RWPE2 (cell line): Measurements from ENCODE around the gene MAN1A1.

ENCODE experiments used
- ATAC-seq: fragments of 200-7000 bp; cut with Tn5 transposase; 3 replicates; pipeline ENCODE4 v1.9.1; 2021; ENCODE audit warnings: low read depth
- DNase-seq: peaks from one replicate; pipeline ENCODE4 v3.0.0-alpha.2; 2020; ENCODE audit warnings: low spot score
- H3K27ac ChIP-seq: fragments of 450-650 bp; 2 replicates; pipeline ENCODE4 v1.5.1; 2017; ENCODE audit warnings: mild to moderate bottlenecking; ENCODE audit not compliant: poor library complexity, severe bottlenecking
- H3K27me3 ChIP-seq: fragments of 250-450 bp; sonication (Bioruptor Pico); 2 replicates; pipeline ENCODE4 v1.5.1; 2021; ENCODE audit warnings: mild to moderate bottlenecking, moderate library complexity; ENCODE audit not compliant: insufficient read depth, poor library complexity, severe bottlenecking
- H3K36me3 ChIP-seq: fragments of 250-450 bp; sonication (Bioruptor Pico); 2 replicates; pipeline ENCODE4 v1.5.1; 2020; ENCODE audit warnings: low read depth, mild to moderate bottlenecking, moderate library complexity
- H3K4me1 ChIP-seq: fragments of 250-450 bp; sonication (Bioruptor Pico); 2 replicates; pipeline ENCODE4 v1.5.1; 2021; ENCODE audit warnings: mild to moderate bottlenecking, moderate library complexity; ENCODE audit not compliant: insufficient read depth, poor library complexity, severe bottlenecking
- H3K4me3 ChIP-seq: fragments of 250-450 bp; sonication (Bioruptor Pico); 2 replicates; pipeline ENCODE4 v1.5.1; 2021; ENCODE audit warnings: mild to moderate bottlenecking, moderate library complexity; ENCODE audit not compliant: severe bottlenecking
- H3K9me3 ChIP-seq: fragments of 250-450 bp; sonication (Bioruptor Pico); 2 replicates; pipeline ENCODE4 v1.5.1; 2021; ENCODE audit warnings: mild to moderate bottlenecking, moderate library complexity; ENCODE audit not compliant: severe bottlenecking
- TF ChIP-seq, protein P1 (sequence below): fragments of 450-650 bp; IDR thresholded peaks from one replicate; pipeline ENCODE4 v1.5.1; 2017; ENCODE audit warnings: mild to moderate bottlenecking, moderate library complexity; ENCODE audit not compliant: poor library complexity, severe bottlenecking

The MAN1A1 gene

DNA sequence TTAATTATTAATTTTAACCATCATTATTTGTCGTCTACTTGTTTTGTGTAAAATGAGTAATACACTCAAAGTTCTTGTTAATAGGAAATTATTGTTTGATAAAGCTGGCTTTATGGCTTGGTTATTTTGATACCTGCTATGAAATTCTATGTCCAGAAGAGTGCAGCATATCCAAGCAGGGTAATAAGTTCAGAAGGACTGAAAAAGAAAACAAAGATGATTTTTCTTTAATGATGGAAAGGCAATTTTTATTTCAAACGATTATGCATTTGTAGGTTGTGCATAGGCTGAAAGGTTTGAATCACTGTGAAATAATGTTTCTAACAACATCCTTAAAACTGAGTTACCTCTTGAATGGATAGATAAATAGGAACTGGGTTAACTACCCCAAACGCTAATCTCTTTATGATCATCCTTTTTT is 1.4 kb upstream of the MAN1A1 start:
- H3K9me3 ChIP-seq: no peaks in the 10 kb centered on the region
- no peaks in the 10 kb centered on the region for H3K4me1 ChIP-seq
- peak overlapping the region; percentile 44 for H3K4me3 ChIP-seq
- TF ChIP-seq, protein P1, sequence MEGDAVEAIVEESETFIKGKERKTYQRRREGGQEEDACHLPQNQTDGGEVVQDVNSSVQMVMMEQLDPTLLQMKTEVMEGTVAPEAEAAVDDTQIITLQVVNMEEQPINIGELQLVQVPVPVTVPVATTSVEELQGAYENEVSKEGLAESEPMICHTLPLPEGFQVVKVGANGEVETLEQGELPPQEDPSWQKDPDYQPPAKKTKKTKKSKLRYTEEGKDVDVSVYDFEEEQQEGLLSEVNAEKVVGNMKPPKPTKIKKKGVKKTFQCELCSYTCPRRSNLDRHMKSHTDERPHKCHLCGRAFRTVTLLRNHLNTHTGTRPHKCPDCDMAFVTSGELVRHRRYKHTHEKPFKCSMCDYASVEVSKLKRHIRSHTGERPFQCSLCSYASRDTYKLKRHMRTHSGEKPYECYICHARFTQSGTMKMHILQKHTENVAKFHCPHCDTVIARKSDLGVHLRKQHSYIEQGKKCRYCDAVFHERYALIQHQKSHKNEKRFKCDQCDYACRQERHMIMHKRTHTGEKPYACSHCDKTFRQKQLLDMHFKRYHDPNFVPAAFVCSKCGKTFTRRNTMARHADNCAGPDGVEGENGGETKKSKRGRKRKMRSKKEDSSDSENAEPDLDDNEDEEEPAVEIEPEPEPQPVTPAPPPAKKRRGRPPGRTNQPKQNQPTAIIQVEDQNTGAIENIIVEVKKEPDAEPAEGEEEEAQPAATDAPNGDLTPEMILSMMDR: peak; percentile 84
- H3K27ac ChIP-seq: no peak overlapping the region
- peaks cover 54% of the 10 kb centered on the region for H3K27me3 ChIP-seq
- ATAC-seq (no peak), DNase-seq (no peak)
- no peaks in the 10 kb centered on the region for H3K36me3 ChIP-seq

DNA sequence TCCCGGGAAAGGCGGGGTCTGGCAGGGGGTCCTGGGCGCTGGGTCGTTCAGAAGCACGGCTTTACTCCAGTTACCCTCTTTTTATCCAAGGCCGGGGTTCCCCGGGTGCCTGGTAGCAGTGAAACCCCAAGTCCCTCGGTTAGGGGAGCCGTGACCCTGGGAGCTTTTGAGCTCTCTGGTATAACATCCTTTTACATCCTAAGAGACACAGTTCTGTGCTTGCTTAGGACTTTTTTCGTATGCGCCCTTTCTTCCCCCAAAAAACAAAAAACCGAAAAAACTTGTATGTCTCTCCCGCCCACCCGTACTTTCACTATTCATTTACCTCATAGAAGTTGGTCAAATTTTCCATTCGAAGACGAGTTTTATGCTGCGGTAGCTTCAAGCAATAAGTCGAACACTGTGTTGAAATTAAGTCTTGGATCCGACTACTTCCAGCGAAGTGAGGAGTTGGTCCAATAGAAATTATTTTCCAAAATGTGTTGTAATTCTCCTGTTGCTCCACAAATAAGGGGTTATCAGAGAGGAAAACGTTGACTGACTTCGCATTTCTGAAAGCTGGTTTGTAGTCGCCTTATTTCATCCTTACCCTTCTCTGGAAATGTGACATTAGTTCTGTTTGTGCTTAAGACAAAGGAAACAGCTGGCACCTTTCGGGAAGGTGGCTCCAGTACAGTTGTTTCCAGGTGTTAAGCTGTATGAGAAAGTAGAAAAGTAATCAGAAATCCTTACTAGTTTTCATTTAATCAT is 816 bp upstream of the MAN1A1 start:
- Histone ChIP-seq H3K27ac (no peak overlapping the region), H3K27me3 (peaks cover 54% of the 10 kb centered on the region), H3K4me1 (no peaks in the 10 kb centered on the region), H3K36me3 (no peaks in the 10 kb centered on the region), H3K9me3 (no peaks in the 10 kb centered on the region), H3K4me3 (peak overlapping the region; percentile 44)
- TF ChIP-seq, protein P1: no peak
- no peak for DNase-seq
- ATAC-seq: peak; percentile 17; the same call in 2 of the 3 replicates

DNA sequence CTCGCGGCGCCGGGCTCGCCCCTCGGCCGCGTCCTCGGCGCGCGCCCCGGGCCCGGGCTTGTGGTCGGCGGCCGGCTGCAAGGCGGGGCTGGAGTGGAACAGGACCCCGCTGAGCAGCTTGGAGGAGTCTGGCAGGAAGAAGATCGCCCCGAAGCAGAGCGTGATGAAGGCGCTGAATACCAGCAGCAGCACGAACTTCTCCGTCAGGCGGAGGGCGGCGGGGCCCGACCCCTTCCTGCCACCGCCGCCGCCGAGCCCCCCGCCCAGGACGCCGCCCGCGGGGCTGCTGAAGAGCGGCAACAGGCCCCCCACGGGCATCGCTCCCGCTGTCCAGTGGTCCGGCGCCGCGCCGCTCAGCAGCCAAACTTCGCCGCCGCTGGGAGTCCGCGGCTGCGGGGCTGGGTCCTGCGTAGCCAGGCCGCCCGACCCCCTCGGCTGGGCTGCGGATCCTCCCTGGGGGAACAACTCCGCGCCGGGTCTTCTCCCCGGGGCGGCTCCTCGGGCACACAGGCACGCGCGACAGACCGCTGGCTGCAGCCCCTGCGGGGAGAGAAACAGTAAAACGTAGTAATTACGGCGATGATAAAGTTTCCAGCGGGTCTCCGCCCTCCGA is 707 bp downstream of the MAN1A1 start:
- Histone ChIP-seq H3K4me3 (peak overlapping the region; percentile 44), H3K27ac (no peak overlapping the region), H3K36me3 (no peaks in the 10 kb centered on the region), H3K27me3 (peaks cover 50% of the 10 kb centered on the region), H3K4me1 (no peaks in the 10 kb centered on the region), H3K9me3 (no peaks in the 10 kb centered on the region)
- no peak for DNase-seq
- peak; percentile 19; the same call in 1 of the 3 replicates for ATAC-seq
- TF ChIP-seq, protein P1: no peak

DNA sequence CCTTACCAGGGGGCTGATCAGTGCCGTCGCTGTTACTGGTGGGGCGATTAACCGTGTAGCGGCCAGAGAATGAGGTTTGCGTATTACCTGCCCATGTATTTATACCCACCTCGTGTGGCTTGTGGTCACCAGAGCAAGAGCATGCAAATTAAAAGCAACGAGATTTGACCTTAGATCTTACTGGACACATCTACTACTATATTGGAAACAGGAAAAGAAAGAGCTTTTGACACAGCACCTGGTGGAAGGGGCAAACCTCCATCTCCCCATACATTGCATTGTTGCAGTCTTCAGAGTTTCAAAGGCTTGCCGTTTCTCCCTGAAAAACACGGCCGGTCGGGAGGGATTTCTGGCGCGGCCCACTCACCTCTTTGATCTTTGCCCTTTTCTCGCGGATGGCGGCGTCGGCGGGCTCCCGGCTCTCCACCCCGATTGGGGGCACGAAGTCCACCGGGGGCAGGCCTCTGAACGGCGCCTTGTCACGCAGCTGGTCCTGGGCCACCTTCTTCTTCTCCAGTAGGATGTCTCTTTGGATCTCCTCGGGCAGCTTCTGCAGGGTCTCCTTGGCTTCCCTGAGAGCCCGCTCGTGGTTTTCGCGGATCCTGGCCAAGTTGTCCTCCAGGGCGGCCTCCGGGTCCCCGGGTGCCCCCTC is 1.3 kb downstream of the MAN1A1 start:
- H3K27ac ChIP-seq: no peak overlapping the region
- ATAC-seq (no peak), DNase-seq (no peak)
- H3K9me3 ChIP-seq: no peaks in the 10 kb centered on the region
- H3K36me3 ChIP-seq: no peaks in the 10 kb centered on the region
- TF ChIP-seq, protein P1: no peak
- no peaks in the 10 kb centered on the region for H3K4me1 ChIP-seq
- peaks cover 47% of the 10 kb centered on the region for H3K27me3 ChIP-seq
- peak overlapping the region; percentile 44 for H3K4me3 ChIP-seq
